Type B pancreatic cell (in vitro differentiated cells): Measurements from ENCODE around the gene LMOD3. TPM values are rescaled to one million over a fixed set of nuclear protein-coding genes. Genes with fewer than 3 reads are reported as not detected.

ENCODE experiments used
- DNase-seq: peaks from one replicate; pipeline ENCODE4 v3.0.0; 2021; ENCODE audit warnings: mixed read lengths; ENCODE audit not compliant: unreplicated experiment; ENCODE audit errors: extremely low spot score
- H3K27ac Mint-ChIP-seq: 2 replicates; pipeline ENCODE4 v1.8.0; 2021; ENCODE audit warnings: mild to moderate bottlenecking, mixed read lengths
- H3K27me3 Mint-ChIP-seq: 2 replicates; pipeline ENCODE4 v1.8.0; 2021; ENCODE audit warnings: mixed read lengths
- H3K36me3 Mint-ChIP-seq: 2 replicates; pipeline ENCODE4 v1.8.0; 2021; ENCODE audit warnings: mixed read lengths
- H3K4me1 Mint-ChIP-seq: one replicate; pipeline ENCODE4 v1.8.0; 2021; ENCODE audit warnings: mixed read lengths; ENCODE audit not compliant: unreplicated experiment
- H3K4me3 Mint-ChIP-seq: 2 replicates; pipeline ENCODE4 v1.8.0; 2021; ENCODE audit warnings: mild to moderate bottlenecking, mixed read lengths
- H3K9me3 Mint-ChIP-seq: 2 replicates; pipeline ENCODE4 v1.8.0; 2021; ENCODE audit warnings: mixed read lengths
- long read RNA-seq: library from polyadenylated mRNA; unstranded; transcript quantifications from one replicate; pipeline ENCODE4 v2.0.0, GENCODE V29; 2020
- total RNA-seq: library from RNA; stranded (reverse); gene quantifications from 2 replicates; pipeline ENCODE4 v1.2.1, GENCODE V29; 2021; ENCODE audit warnings: low replicate concordance
- TF ChIP-seq, protein P1 (sequence below): fragments of 200-600 bp; sonication (generic); conservative IDR thresholded peaks from 2 replicates; pipeline ENCODE4 v1.5.0; 2021; ENCODE audit warnings: antibody characterized with exemption, mild to moderate bottlenecking

LMOD3 gene
- 0.12 TPM in 1 of 2 replicates, not detected in the other for total RNA-seq
- long read RNA-seq = 0 reads

DNA sequence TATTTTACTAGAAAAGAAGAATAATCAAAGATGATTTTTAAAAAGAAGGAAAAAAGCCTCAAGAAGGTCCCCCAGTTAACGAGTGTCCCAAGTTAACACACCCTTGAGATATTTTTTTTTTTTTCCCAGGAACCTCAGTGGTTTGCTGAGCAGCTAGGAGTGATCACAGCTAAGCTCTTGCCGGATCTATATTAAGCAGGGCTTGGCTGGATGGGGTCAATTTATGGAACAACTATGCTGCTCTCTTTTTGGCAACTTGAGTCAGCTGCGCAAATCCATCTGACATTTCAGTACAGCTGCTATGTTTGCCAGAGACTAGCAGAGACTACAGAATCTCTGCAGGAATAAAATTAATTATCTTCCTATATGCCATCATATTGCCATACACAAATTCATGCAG is at the start of gene LMOD3:
LMOD3 (minus strand) TSS at position 193 of the 400 bp plus-strand sequence. CDS start 209 bp downstream, outside the sequence.
- H3K27me3 Mint-ChIP-seq = no peaks in the 10 kb centered on the region
- H3K4me1 Mint-ChIP-seq = peaks cover 7% of the 10 kb centered on the region
- DNase-seq = no peak
- TF ChIP-seq, protein P1, sequence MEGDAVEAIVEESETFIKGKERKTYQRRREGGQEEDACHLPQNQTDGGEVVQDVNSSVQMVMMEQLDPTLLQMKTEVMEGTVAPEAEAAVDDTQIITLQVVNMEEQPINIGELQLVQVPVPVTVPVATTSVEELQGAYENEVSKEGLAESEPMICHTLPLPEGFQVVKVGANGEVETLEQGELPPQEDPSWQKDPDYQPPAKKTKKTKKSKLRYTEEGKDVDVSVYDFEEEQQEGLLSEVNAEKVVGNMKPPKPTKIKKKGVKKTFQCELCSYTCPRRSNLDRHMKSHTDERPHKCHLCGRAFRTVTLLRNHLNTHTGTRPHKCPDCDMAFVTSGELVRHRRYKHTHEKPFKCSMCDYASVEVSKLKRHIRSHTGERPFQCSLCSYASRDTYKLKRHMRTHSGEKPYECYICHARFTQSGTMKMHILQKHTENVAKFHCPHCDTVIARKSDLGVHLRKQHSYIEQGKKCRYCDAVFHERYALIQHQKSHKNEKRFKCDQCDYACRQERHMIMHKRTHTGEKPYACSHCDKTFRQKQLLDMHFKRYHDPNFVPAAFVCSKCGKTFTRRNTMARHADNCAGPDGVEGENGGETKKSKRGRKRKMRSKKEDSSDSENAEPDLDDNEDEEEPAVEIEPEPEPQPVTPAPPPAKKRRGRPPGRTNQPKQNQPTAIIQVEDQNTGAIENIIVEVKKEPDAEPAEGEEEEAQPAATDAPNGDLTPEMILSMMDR = no peak
- H3K36me3 Mint-ChIP-seq = no peaks in the 10 kb centered on the region
- H3K27ac Mint-ChIP-seq = no peak within 1 kb of the TSS
- H3K9me3 Mint-ChIP-seq = no peaks in the 10 kb centered on the region
- no peak within 1 kb of the TSS for H3K4me3 Mint-ChIP-seq

- Mint-ChIP-seq H3K4me1 (peaks cover 17% of the 10 kb centered on the region), H3K27ac (no peak overlapping the region), H3K4me3 (no peak overlapping the region), H3K36me3 (peaks cover 33% of the 10 kb centered on the region), H3K9me3 (no peaks in the 10 kb centered on the region), H3K27me3 (no peaks in the 10 kb centered on the region)
- TF ChIP-seq, protein P1 = no peak
- no peak for DNase-seq
These were observed 49.7 kb upstream of the LMOD3 start for GRCh38 chr3:69172058-69172457.

DNA sequence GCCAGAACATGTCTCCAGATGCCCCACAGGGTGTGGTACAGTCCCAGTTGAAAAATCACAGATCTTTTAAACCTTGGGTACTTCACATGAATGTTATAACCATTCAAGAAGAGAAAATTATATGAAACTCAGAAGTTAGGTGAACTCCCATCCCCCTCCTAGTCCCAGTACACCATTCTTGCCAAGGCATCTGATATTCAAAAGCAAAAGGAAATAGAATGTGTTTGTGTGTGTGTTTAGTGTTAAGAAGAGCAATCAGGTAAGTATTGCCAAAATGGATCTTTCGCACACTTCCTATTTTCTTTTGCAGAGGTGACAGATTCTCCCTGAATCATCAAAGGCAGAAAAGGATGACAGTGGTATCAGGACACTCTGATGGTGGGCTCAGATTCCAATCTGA is 44.1 kb upstream of the LMOD3 start:
- TF ChIP-seq, protein P1 = no peak

GRCh38 chr3:69165744-69166143 is 43.3 kb upstream of the LMOD3 start:
- DNase-seq = no peak
- H3K36me3 Mint-ChIP-seq = peaks cover 5% of the 10 kb centered on the region

More for the DNA sequence above, 44.1 kb upstream of the LMOD3 start:
- H3K27me3 Mint-ChIP-seq = no peaks in the 10 kb centered on the region
- H3K9me3 Mint-ChIP-seq = no peaks in the 10 kb centered on the region
- no peak overlapping the region for H3K27ac Mint-ChIP-seq
- H3K4me3 Mint-ChIP-seq = no peak overlapping the region
- no peak for DNase-seq
- peaks cover 11% of the 10 kb centered on the region for H3K36me3 Mint-ChIP-seq
- peaks cover 20% of the 10 kb centered on the region for H3K4me1 Mint-ChIP-seq

DNA sequence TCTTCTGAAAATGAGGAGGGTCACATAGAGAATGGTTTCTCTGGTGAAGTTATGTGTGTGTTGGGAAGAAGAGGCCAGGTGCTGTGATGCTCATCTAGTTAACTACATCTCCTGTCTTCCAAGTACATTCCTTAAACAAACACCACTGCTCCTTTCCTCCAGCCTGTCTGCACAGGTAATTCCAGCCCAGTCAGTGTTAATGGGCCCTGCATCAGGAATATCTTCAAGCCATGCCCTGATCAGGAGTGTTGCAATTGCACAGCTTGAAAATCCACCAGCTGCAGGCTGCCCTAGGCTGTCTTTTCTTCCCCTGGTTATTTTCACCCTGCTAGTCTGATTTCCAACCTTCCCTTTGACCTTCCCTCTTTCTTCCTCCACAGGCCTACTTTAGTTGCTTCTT is 41.9 kb upstream of the LMOD3 start:
- DNase-seq = no peak
- Mint-ChIP-seq H3K27me3 (no peaks in the 10 kb centered on the region), H3K9me3 (no peaks in the 10 kb centered on the region), H3K36me3 (peaks cover 5% of the 10 kb centered on the region), H3K4me1 (peaks cover 15% of the 10 kb centered on the region), H3K27ac (no peak overlapping the region), H3K4me3 (no peak overlapping the region)
- TF ChIP-seq, protein P1 = no peak

More at GRCh38 chr3:69165744-69166143, 43.3 kb upstream of the LMOD3 start:
- no peak overlapping the region for H3K27ac Mint-ChIP-seq
- no peak overlapping the region for H3K4me3 Mint-ChIP-seq
- no peaks in the 10 kb centered on the region for H3K9me3 Mint-ChIP-seq
- H3K27me3 Mint-ChIP-seq = no peaks in the 10 kb centered on the region
- TF ChIP-seq, protein P1 = no peak
- peaks cover 15% of the 10 kb centered on the region for H3K4me1 Mint-ChIP-seq
